ENCODE data around the gene TUBB2B. TPM values are rescaled to one million over a fixed set of nuclear protein-coding genes. Genes with fewer than 3 reads are reported as not detected.

TUBB2B gene
- total and polyA plus RNA-seq, 2 donors (not counting 1 experiment from before 2014, with no cell fraction given) = 14.7 TPM; not detected in 1

DNA sequence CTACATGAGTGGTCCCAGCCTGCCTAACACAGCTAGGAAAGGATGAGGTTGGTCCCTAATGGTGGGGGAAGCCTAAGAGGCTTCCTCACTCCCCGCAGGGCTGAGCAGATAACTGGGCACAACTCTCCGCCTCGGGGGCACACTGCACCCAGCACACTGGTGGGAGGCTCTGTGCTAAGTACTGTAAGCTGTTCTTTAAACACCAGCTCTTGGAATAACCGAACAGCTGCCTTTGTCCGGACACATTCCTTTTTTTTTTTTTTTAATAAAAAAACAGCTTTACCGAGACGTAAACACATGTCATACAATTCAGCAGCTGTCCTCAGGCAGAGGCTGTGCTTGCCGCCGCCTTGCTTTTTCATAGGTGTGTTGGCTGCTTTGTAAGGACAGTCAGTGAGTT lies 38.2 kb upstream of the TUBB2B start:
- peaks cover 26% of the 10 kb centered on the region for H3K4me1 Mint-ChIP-seq
- Histone ChIP-seq H4K20me1 (ENCODE audit: control insufficient read depth, insufficient read depth, low read length, poor library complexity, severe bottlenecking) (peaks cover 80% of the 10 kb centered on the region), H3K27me3 (replicated peaks in 1 of 4; ENCODE audit: control extremely low read depth in 1 of 4, control insufficient read depth in 3 of 4, insufficient read depth in 4 of 4, low read length in 3 of 4) (no peaks in the 10 kb centered on the region), H3K4me2 (replicated peaks; ENCODE audit: low read depth, low read length, poor library complexity, severe bottlenecking) (no peak overlapping the region), H3K79me2 (ENCODE audit: control insufficient read depth, insufficient read depth, low read length) (peaks cover 65% of the 10 kb centered on the region), H3K4me3 (ENCODE audit: control extremely low read depth in 1 of 5, extremely low read depth in 1 of 5, insufficient read depth in 1 of 5, low read depth in 2 of 5, low read length in 4 of 5) (no peak overlapping the region), H3K27ac (ENCODE audit: low read length in 2 of 2) (no peak overlapping the region), H3K4me1 (ENCODE audit: control insufficient read depth in 2 of 2, insufficient read depth in 2 of 2, low read length in 2 of 2) (peaks cover 11 to 14% of the 10 kb centered on the region in 2 donors), H3K36me3 (replicated peaks in 1 of 2; ENCODE audit: control extremely low read depth in 1 of 2, control insufficient read depth in 1 of 2, extremely low read depth in 1 of 2, insufficient read depth in 2 of 2, low read length in 1 of 2) (peaks cover 0 to 42% of the 10 kb centered on the region in 2 experiments), H2AFZ (ENCODE audit: insufficient read depth, low read depth, low read length, poor library complexity, severe bottlenecking) (no peak overlapping the region), H3K9ac (ENCODE audit: low read length) (no peak overlapping the region), H3K9me3 (ENCODE audit: control extremely low read depth in 1 of 3, control insufficient read depth in 2 of 3, insufficient read depth in 1 of 3, low read length in 2 of 3) (no peaks in the 10 kb centered on the region)
- POLR2A ChIA-PET = no interaction called here
- no peaks in the 10 kb centered on the region for H3K27me3 Mint-ChIP-seq
- no peaks in the 10 kb centered on the region for H3K9me3 Mint-ChIP-seq (ENCODE audit: insufficient read depth)
- intact Hi-C loops (cut with micrococcal nuclease) = no loop called here
- ATAC-seq (ENCODE audit: low read depth) = no peak
- WGBS (ENCODE audit: insufficient coverage) = 77% methylated on average over 9 of the region's 9 CpGs
- TF ChIP-seq, protein P1, sequence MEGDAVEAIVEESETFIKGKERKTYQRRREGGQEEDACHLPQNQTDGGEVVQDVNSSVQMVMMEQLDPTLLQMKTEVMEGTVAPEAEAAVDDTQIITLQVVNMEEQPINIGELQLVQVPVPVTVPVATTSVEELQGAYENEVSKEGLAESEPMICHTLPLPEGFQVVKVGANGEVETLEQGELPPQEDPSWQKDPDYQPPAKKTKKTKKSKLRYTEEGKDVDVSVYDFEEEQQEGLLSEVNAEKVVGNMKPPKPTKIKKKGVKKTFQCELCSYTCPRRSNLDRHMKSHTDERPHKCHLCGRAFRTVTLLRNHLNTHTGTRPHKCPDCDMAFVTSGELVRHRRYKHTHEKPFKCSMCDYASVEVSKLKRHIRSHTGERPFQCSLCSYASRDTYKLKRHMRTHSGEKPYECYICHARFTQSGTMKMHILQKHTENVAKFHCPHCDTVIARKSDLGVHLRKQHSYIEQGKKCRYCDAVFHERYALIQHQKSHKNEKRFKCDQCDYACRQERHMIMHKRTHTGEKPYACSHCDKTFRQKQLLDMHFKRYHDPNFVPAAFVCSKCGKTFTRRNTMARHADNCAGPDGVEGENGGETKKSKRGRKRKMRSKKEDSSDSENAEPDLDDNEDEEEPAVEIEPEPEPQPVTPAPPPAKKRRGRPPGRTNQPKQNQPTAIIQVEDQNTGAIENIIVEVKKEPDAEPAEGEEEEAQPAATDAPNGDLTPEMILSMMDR (IDR thresholded peaks at IDR 0.05) = no peak
- TF ChIP-seq EZH2 (IDR thresholded peaks at IDR 0.05; ENCODE audit: borderline replicate concordance, insufficient read depth, low read depth, low read length, poor library complexity, severe bottlenecking) = no peak
- no peak overlapping the region for H3K4me3 Mint-ChIP-seq
- H3K27ac Mint-ChIP-seq = no peak overlapping the region
- DNase-seq = no peak
- CTCF ChIA-PET = interaction anchor here (1.0 to 3.1 kb wide), 2 partner anchors 14 to 467 kb away, joined by 3 to 11 read pairs; no protein-coding TSS in a partner anchor

DNA sequence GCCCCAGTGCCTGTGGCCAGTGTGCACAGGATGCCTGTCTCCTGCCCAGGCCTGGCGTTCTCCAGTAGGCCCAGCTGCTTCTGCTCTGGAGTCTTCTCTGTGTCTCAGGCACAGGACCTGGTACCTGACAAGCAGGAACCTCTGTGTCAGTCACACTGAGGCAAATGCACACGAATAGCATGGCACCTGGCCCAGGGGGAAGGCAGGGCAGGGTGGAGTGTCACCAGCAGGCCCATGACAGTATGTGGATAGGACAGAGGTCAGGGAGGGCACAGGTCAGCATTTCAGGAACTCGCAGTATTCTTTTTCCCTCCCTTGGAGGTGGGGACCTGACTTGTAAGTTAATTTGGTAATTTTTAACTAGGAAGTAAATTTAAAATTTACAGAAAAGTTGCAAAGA lies 36.9 kb upstream of the TUBB2B start:
- no peak overlapping the region for H3K27ac Mint-ChIP-seq
- intact Hi-C loops (cut with micrococcal nuclease) = no loop called here

More for the DNA sequence above, 36.9 kb upstream of the TUBB2B start:
- Histone ChIP-seq H3K4me1 (ENCODE audit: control insufficient read depth in 2 of 2, insufficient read depth in 2 of 2, low read length in 2 of 2) (peaks cover 20 to 27% of the 10 kb centered on the region in 2 donors), H3K27ac (ENCODE audit: low read length in 2 of 2) (no peak overlapping the region), H2AFZ (ENCODE audit: insufficient read depth, low read depth, low read length, poor library complexity, severe bottlenecking) (no peak overlapping the region), H3K36me3 (replicated peaks in 1 of 2; ENCODE audit: control extremely low read depth in 1 of 2, control insufficient read depth in 1 of 2, extremely low read depth in 1 of 2, insufficient read depth in 2 of 2, low read length in 1 of 2) (peaks cover 0 to 34% of the 10 kb centered on the region in 2 experiments), H3K4me3 (ENCODE audit: control extremely low read depth in 1 of 5, extremely low read depth in 1 of 5, insufficient read depth in 1 of 5, low read depth in 2 of 5, low read length in 4 of 5) (no peak overlapping the region), H3K9me3 (ENCODE audit: control extremely low read depth in 1 of 3, control insufficient read depth in 2 of 3, insufficient read depth in 1 of 3, low read length in 2 of 3) (no peaks in the 10 kb centered on the region), H4K20me1 (ENCODE audit: control insufficient read depth, insufficient read depth, low read length, poor library complexity, severe bottlenecking) (peaks cover 88% of the 10 kb centered on the region), H3K4me2 (replicated peaks; ENCODE audit: low read depth, low read length, poor library complexity, severe bottlenecking) (no peak overlapping the region), H3K27me3 (replicated peaks in 1 of 4; ENCODE audit: control extremely low read depth in 1 of 4, control insufficient read depth in 3 of 4, insufficient read depth in 4 of 4, low read length in 3 of 4) (no peaks in the 10 kb centered on the region), H3K79me2 (ENCODE audit: control insufficient read depth, insufficient read depth, low read length) (peaks cover 78% of the 10 kb centered on the region), H3K9ac (ENCODE audit: low read length) (no peak overlapping the region)
- TF ChIP-seq, protein P1 (IDR thresholded peaks at IDR 0.05) = no peak
- no peak for TF ChIP-seq EZH2 (IDR thresholded peaks at IDR 0.05; ENCODE audit: borderline replicate concordance, insufficient read depth, low read depth, low read length, poor library complexity, severe bottlenecking)
- Mint-ChIP-seq H3K27me3 (no peaks in the 10 kb centered on the region), H3K4me3 (no peak overlapping the region), H3K4me1 (peaks cover 36% of the 10 kb centered on the region), H3K9me3 (ENCODE audit: insufficient read depth) (no peaks in the 10 kb centered on the region)
- POLR2A ChIA-PET = no interaction called here
- no peak for ATAC-seq (ENCODE audit: low read depth)
- 100% methylated on average over 2 of the region's 3 CpGs for WGBS (ENCODE audit: insufficient coverage)
- DNase-seq = no peak
- CTCF ChIA-PET = interaction anchor here (0.9 to 3.1 kb wide), 2 partner anchors 13 to 15 kb away, joined by 3 to 11 read pairs; no protein-coding TSS in a partner anchor
